CD4-positive, alpha-beta T cell treated with Interleukin-17A for 1 hour (primary cell): ENCODE results near the gene CAB39.

Experiments
- DNase-seq: peaks from one replicate; pipeline ENCODE4 v3.0.0-alpha.2; 2020

The CAB39 gene

DNA sequence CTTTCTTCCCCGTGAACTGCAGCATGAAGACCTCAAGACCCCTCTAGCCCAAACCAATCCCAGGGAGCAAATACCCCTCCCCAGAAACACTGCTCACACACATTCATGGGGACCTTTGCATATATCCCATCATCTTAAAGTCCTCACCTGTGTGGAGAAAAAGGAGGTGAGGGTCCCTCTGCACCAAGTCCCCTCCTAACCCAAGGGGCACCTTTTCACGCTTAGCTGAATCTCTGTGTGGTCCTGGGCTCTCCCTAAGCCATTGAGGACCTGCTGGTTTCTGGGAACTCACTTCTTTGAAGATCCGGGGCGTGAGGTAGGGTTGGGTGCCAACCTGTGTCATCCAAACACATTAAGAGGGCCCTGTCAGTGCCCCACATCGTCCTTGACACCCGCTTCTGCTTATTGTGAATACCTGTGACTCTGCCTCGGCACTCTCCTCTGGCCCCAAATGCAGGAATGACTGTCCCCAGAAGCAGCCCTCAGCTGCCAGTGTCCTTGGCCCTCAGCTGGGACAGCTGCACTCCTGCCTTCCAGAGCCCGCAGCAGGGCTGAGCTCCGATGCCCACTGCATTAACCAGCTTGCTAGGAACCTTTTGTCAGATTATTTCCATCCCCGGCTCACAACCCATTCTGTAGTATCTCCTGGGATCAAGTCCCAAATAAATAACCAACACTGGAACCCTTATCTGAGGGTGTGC is 110.8 kb downstream of the CAB39 start:
- DNase-seq = no peak

DNA sequence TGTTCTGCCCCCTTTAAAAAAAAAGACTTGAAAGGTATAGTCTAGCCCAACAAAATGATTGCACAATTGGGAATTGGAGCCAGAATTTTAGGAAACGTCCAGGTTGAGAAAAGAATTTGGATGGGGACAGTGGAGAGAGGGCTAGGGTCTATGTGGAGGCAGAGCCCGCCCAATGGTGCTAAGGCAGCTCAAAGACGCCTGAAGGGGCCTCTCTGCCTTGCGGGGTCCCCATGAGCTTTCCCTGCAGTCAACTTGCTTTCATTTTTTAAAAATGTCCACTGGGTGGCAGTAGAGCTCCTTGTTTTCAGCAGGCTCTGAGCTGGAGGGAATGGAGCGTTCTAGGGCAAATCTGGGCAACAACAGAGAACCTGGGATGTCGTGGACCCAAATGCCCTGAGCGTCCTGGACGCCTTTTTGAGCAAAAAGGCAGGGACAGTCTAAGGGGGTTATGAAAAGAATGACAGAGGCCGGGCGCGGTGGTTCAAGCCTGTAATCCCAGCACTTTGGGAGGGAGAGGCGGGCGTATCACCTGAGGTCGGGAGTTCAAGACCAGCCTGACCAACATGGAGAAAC is 111.8 kb downstream of the CAB39 start:
- peak; percentile 81 for DNase-seq

DNA sequence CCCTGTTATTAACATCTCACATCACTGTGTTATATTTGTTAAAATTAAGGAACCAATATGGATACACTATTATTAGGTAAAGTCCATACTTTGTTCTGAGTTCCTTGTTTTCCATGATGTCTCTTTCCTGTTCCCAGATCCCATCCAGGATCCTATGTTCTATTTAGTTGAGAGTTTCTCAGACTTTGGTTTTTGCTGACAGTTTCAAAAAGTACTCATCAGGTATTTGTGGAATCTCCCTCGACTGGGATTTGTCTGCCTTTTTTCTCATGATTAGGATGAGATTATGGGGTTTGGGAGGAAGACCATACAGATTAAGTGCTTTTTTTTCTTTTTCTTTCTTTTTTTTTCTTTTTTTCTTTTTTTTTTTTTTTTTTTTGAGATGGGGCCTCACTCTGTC is 112.7 kb downstream of the CAB39 start:
- DNase-seq = no peak

- DNase-seq = no peak
Measured at GRCh38 chr2:230827774-230828271, 115.2 kb downstream of the CAB39 start.

DNA sequence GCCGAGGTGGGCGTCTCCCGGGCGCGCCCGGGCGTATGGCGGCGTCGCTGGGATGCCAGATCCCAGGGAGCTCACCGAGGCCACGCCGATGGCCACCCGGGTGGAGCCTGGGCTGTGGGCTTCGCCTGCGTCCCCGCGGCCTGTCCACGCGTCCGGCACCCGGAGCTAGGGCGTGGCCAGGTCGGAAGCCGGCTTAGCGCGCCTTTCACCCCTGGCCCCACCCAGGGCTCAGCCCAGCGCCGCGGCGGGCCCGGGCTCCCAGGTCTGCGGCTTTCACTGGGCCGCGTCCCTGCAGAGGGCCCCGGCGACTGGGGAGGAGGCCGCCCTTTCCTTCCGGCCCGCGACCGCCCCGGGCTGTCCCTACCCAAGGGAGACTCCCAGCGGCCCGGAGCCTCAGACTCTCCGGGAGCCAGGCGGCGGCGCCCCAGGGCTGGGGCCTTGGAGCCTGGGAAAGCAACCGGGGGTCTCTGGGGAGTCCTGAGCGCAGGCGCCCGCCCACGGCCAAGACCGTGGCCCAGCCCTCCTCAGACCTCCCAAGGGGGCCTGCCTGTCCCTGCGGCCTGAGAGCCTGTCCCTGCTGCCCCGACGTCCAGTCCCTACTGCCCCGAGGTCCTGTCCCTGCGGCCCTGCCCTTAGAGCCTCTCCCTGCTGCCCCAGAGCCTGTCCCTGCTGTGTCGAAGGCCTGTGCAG is 115.8 kb downstream of the CAB39 start:
- peak; percentile 14 for DNase-seq

DNA sequence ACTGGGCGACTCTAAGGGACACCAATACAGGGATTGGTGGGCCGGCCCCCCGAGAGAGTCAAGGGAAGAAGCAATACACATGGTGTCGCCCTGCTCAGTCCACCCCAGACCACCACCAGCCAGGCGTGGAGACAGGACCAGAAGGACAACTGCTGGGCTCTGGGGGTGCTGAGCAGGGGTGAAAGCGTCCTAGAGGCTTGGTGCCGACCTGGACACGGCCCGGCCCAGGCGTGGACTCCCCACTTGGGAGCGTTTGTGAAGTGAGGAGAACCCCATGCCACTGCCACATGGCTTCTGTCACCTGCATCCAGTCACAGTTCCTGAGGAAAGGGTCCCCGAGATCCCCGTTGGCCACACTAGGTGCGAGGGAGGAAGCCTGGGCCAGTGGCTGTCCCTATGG is 116.7 kb downstream of the CAB39 start:
- no peak for DNase-seq

GRCh38 chr2:230829959-230830358 is 117.3 kb downstream of the CAB39 start:
- DNase-seq = no peak

DNA sequence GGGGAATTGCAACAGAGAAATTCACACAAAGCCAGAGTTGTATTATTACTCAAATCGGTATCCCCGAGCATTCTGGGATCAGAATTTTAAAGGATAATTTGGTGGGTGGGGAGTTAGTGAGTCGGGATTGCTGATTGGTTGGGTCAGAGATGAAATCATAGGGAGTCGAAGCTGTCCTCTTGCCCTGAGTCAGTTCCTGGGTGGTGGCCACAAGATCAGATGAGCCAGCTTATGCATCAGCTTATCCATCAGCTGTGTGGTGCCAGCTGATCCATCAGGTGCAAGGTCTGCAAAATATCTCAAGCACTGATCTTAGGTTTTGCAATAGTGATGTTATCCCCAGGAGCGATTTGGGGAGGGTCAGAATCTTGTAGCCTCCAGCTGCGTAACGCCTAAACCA is 117.8 kb downstream of the CAB39 start:
- DNase-seq = no peak

GRCh38 chr2:230840301-230840700 is 127.7 kb downstream of the CAB39 start:
- DNase-seq = no peak

- no peak for DNase-seq
Measured at GRCh38 chr2:230842473-230842872, 129.8 kb downstream of the CAB39 start.

- DNase-seq = no peak
Measured at GRCh38 chr2:230843132-230843531, 130.5 kb downstream of the CAB39 start.

GRCh38 chr2:230846360-230846759 is 133.7 kb downstream of the CAB39 start:
- no peak for DNase-seq

DNA sequence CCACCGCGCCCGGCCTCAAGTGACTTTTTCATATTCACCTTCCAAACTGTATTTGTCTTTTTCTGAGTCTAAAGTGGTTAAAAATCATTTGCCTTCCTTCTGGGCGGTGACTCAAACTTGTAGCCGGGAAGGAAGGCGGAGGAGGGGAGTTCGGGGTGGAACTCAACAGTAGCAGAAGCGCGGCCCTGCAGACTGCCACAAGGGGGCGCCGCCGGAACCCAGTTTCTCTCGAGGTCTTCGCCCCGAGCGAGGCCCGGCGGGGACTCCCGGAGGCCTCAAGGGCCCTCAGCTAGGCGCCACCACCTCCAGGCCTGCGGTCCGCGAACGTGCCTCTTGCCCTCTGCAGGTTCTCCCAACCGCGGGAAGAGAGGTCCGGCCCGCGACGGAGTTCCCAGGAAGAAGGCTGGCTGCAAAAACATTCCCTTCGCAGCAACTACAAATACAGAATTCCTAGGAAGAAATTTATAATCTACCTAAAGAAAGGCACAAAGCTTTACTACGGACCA is 135.3 kb downstream of the CAB39 start:
- peak; percentile 84 for DNase-seq

DNA sequence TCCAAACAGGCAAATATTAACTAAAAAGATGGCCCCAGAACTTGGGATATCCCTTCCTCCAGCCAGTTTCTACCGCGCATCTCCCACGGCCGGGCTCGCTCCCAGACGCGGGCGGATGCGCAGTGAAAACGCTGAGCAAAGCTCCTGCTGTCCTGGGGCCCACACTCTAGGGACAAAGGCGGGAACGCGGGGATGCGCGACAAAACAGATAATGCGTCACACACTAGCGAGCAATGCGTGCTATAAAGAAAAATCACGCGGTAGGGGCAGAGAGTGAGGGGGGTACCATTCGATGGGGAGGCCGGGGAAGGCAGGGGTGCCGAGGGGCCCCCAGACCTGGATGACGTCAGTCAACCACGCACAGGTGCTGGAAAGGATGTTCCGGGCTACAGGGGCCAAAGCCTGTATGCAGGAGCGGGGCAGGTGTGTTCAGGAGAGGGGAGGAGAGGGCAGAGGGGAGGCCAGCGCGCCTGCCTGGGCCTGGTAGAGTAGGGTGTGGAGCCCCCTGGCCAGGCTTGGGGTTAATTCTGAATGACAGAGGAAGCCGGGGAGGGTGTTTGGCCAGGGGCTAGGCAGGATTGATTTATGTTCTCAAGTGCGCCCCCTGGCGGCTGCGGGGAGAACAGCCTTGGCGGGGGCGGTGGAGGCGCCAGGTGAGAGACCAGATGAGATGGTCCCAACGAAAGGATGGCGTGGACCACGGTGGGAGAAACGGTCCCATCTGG is 137.2 kb downstream of the CAB39 start:
- peak; percentile 71 for DNase-seq

- DNase-seq = no peak
Measured at GRCh38 chr2:230850358-230850658, 137.7 kb downstream of the CAB39 start.

GRCh38 chr2:230852113-230852512 is 139.5 kb downstream of the CAB39 start:
- no peak for DNase-seq

- DNase-seq = no peak
Measured at GRCh38 chr2:230861552-230862255, 149.1 kb downstream of the CAB39 start.

DNA sequence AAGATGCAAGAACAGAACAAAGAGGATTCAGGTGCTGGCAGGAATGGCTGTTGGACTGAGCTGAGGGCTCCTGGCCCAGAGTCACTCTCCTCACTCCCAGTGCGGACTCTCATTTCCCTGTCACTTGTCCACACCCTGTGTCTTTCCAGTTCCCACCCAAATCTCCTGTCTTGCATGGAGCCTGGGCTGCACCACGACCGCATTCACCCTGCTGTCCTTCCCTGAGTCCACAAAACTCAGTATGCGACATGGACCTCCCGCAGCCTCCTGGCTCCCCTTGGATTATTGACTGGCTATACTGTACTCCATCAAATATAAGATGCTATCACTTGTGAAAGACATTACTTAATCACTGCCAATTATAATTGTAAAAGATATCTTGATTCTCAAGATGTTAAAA is 149.7 kb downstream of the CAB39 start:
- no peak for DNase-seq

DNA sequence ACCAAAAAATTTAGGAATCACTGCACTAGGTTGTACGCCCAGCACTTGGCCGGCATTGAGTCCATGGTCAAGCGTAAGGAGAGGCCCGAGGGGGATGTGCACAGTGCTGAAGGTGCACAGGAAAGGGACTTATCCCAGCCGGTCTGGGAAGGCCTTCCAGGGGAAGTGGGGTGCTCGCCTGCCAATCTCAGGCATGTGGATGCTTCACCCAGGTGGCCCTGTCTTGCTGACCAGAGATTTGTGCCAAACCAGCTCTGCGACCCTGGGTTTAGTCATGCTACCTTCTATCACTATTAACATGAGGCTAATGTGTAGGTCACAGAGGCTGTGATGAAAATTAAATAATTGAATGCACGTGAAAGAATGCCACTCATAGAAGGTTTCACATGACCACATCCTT is 150.4 kb downstream of the CAB39 start:
- no peak for DNase-seq

DNA sequence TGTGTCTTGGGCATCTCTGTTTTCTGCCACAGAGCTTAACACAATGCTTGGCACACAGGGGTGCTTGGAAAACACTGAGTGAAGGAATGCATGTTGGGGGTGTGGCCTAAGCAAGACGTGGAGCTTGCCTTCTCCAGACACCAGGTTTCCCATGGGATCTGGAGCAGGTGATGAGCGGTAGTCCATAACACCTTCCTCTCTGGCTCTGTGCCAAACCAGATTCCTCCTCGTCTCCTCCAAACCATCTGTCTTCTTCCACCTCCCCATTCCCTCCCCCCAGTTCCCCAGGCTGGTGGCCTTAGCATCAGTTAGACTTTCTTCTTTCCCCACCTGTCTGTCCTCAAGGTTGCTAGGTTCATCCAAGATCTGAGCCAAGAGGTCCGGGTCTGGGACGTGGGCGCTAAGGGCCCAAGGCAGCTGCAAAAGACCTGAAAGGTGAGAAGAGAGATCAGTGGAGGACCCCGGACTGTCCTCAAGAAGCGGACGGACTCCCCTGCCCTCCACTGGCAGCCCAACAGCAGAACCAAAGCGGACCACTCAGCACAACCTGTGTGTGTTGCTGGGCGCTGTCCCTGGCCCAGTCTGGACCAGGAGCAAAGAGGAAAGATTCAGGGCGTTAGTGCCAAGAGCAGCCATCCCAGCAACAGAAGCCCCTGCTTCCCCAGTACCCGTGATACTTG is 150.9 kb downstream of the CAB39 start:
- no peak for DNase-seq

GRCh38 chr2:230864122-230864604 is 151.5 kb downstream of the CAB39 start:
- DNase-seq = no peak
